Smooth muscle cell of the coronary artery (primary cell): ENCODE results near the gene GPC1. TPM values are rescaled to one million over a fixed set of nuclear protein-coding genes. Genes with fewer than 3 reads are reported as not detected.

Experiments
- total RNA-seq: library from RNA; depleted of rRNA; stranded (reverse); fragments of >200 nt; gene quantifications from 2 replicates; pipeline ENCODE4 v1.2.3, GENCODE V29; 2014; ENCODE audit warnings: low replicate concordance

Gene GPC1, protein sequence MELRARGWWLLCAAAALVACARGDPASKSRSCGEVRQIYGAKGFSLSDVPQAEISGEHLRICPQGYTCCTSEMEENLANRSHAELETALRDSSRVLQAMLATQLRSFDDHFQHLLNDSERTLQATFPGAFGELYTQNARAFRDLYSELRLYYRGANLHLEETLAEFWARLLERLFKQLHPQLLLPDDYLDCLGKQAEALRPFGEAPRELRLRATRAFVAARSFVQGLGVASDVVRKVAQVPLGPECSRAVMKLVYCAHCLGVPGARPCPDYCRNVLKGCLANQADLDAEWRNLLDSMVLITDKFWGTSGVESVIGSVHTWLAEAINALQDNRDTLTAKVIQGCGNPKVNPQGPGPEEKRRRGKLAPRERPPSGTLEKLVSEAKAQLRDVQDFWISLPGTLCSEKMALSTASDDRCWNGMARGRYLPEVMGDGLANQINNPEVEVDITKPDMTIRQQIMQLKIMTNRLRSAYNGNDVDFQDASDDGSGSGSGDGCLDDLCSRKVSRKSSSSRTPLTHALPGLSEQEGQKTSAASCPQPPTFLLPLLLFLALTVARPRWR
- 40.2 and 47.5 TPM in 2 replicates for total RNA-seq

DNA sequence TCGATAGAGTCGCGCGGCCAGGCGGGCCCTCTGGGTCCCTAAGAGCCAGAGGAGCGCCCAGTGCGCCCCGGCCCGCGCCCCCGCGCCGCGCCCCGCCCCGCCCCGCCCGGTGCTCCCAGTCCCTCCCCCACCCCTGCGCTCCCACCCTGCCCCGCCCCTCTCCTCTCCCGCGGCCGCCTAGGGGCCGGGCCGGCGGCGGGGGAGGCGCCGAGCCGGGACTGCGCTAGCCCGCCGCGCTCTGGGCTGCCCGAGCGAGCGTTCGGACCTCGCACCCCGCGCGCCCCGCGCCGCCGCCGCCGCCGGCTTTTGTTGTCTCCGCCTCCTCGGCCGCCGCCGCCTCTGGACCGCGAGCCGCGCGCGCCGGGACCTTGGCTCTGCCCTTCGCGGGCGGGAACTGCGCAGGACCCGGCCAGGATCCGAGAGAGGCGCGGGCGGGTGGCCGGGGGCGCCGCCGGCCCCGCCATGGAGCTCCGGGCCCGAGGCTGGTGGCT, at the start of gene GPC1:
Gene GPC1, plus strand, starts transcription at position 207 of the 491 bp plus-strand sequence. Its CDS starts 256 bp downstream, at position 463.

Other genes with a start within 250 kb of the GPC1 start
- 5.0 and 7.5 TPM in 2 replicates for gene ANKMY1, start 122.3 kb downstream of the GPC1 start, total RNA-seq
- gene DUSP28, start 124.7 kb downstream of the GPC1 start, total RNA-seq, result 0.23 and 2.6 TPM in 2 replicates
- gene RNPEPL1, start 132.8 kb downstream of the GPC1 start, total RNA-seq, result 2.6 and 10.4 TPM in 2 replicates
- 14.9 and 18.6 TPM in 2 replicates for gene CAPN10, start 151.1 kb downstream of the GPC1 start, total RNA-seq
- gene GPR35, start 189.8 kb downstream of the GPC1 start, total RNA-seq, result 0.23 and 0.30 TPM in 2 replicates
- gene AQP12B, start 247.2 kb downstream of the GPC1 start, total RNA-seq, result not detected in 2 replicates